Calu3 (cell line): ENCODE measurements around the gene ADSS1. TPM values are rescaled to one million over a fixed set of nuclear protein-coding genes. Genes with fewer than 3 reads are reported as not detected.

Experiments
- BruUV-seq: library from RNA; stranded (reverse); fragments of 400-500 nt; replicated peaks from 2 replicates; lab custom pipeline; 2021; lab: Mats Ljungman, UMichigan
- CTCF ChIA-PET: fragments of 300-600 bp; sonication (Branson Sonifier 250); formaldehyde crosslinking; loops from one replicate; lab custom pipeline; 2022; ENCODE audit warnings: antibody characterized with exemption; lab: Charles Lee
- DNase-seq: peaks from one replicate; pipeline ENCODE4 v3.0.0; 2022
- H3K27ac Mint-ChIP-seq: one replicate; pipeline ENCODE4 v1.8.0; 2022; ENCODE audit warnings: mixed read lengths; ENCODE audit not compliant: unreplicated experiment
- H3K27me3 Mint-ChIP-seq: one replicate; pipeline ENCODE4 v1.8.0; 2022; ENCODE audit warnings: mixed read lengths; ENCODE audit not compliant: unreplicated experiment
- H3K36me3 Mint-ChIP-seq: one replicate; pipeline ENCODE4 v1.8.0; 2022; ENCODE audit warnings: mild to moderate bottlenecking, moderate library complexity, mixed read lengths; ENCODE audit not compliant: insufficient read depth, unreplicated experiment
- H3K4me1 Mint-ChIP-seq: one replicate; pipeline ENCODE4 v1.8.0; 2022; ENCODE audit warnings: mild to moderate bottlenecking, low read depth, mixed read lengths; ENCODE audit not compliant: unreplicated experiment
- H3K4me3 Mint-ChIP-seq: one replicate; pipeline ENCODE4 v1.8.0; 2022; ENCODE audit warnings: mild to moderate bottlenecking, low read depth, moderate library complexity, mixed read lengths; ENCODE audit not compliant: unreplicated experiment
- H3K9me3 Mint-ChIP-seq: one replicate; pipeline ENCODE4 v1.8.0; 2022; ENCODE audit warnings: low read depth, mixed read lengths; ENCODE audit not compliant: unreplicated experiment
- intact Hi-C: fragments of 100-400 bp; cut with micrococcal nuclease; formaldehyde crosslinking; loops from one replicate; pipeline ENCODE4 v1.10.0; 2022; ENCODE audit not compliant: unreplicated experiment
- total RNA-seq: library from RNA; stranded (reverse); gene quantifications from 2 replicates; pipeline ENCODE4 v1.2.3, GENCODE V29; 2022
- TF ChIP-seq, protein P1 (sequence below): fragments of 200-600 bp; IDR thresholded peaks from one replicate; pipeline ENCODE4 v1.8.0; 2022; ENCODE audit warnings: antibody characterized with exemption; ENCODE audit not compliant: unreplicated experiment

Gene ADSS1
- total RNA-seq, 1 experiment from 2014 or later, result 8.6 TPM

- H3K9me3 Mint-ChIP-seq, result no peaks in the 10 kb centered on the region
- peaks cover 9% of the 10 kb centered on the region for H3K4me1 Mint-ChIP-seq
- CTCF ChIA-PET, result no interaction called here
Measured at GRCh38 chr14:104700225-104700651, 23.8 kb upstream of the ADSS1 start.

DNA sequence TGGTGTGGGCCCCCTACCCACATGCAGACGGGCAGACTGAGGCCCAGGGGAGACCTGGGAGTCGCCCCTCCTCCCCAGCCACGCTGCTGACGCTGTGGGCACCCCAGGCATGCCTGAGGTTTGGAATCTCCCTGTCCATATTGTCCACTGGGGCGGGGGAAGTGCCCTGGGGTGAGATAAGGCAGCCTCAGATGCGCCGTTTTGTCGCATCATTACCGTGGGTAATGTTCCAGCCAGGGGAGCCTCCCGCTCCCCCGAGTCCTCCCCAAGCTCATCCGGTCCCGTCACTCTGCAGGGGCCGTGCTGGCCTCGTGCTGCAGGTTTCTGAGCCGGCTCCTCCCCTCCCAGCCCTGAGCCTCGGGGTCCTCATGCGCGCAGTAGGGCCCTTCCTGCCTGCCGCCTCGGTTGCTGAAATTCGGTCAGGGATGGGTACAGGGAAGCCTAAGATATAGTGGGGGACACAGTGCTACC, 23.2 kb upstream of the ADSS1 start:
- H3K36me3 Mint-ChIP-seq, result peaks cover 69% of the 10 kb centered on the region
- CTCF ChIA-PET, result no interaction called here
- no peak for DNase-seq
- intact Hi-C loops, result no loop called here
- no peaks in the 10 kb centered on the region for H3K27me3 Mint-ChIP-seq
- TF ChIP-seq, protein P1, sequence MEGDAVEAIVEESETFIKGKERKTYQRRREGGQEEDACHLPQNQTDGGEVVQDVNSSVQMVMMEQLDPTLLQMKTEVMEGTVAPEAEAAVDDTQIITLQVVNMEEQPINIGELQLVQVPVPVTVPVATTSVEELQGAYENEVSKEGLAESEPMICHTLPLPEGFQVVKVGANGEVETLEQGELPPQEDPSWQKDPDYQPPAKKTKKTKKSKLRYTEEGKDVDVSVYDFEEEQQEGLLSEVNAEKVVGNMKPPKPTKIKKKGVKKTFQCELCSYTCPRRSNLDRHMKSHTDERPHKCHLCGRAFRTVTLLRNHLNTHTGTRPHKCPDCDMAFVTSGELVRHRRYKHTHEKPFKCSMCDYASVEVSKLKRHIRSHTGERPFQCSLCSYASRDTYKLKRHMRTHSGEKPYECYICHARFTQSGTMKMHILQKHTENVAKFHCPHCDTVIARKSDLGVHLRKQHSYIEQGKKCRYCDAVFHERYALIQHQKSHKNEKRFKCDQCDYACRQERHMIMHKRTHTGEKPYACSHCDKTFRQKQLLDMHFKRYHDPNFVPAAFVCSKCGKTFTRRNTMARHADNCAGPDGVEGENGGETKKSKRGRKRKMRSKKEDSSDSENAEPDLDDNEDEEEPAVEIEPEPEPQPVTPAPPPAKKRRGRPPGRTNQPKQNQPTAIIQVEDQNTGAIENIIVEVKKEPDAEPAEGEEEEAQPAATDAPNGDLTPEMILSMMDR, result no peak
- peaks cover 6% of the 10 kb centered on the region for H3K4me1 Mint-ChIP-seq
- no peaks in the 10 kb centered on the region for H3K9me3 Mint-ChIP-seq
- BruUV-seq, result no TSS peak
- no peak overlapping the region for H3K4me3 Mint-ChIP-seq
- no peak overlapping the region for H3K27ac Mint-ChIP-seq

More at GRCh38 chr14:104700225-104700651, 23.8 kb upstream of the ADSS1 start:
- Mint-ChIP-seq H3K27ac (no peak overlapping the region), H3K27me3 (no peaks in the 10 kb centered on the region), H3K4me3 (no peak overlapping the region), H3K36me3 (peaks cover 66% of the 10 kb centered on the region)
- intact Hi-C loops, result no loop called here
- BruUV-seq, result no TSS peak
- TF ChIP-seq, protein P1, result no peak
- no peak for DNase-seq

- intact Hi-C loops, result no loop called here
- no TSS peak for BruUV-seq
- H3K4me3 Mint-ChIP-seq, result no peak overlapping the region
Measured at GRCh38 chr14:104701383-104702076, 22.5 kb upstream of the ADSS1 start.

DNA sequence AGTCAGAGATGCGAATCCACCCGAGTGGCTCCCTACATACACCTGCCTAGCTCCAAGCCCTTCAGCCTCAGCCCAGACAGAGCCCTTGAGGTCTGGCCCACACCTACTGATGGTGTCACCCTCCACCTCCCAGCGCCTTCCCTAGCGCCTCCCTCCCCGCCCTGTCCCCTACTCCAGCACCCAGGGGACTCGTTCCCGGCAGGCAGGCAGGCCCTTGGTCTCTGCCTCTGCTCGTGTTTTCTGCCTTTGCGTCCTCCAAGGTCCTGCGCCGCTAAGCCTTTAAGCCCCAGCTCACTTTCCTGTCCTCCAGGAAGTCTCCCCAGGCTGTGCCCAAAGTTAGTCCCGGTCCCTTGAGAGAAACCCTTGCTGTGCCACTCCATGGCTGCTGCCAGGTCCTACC, 21.9 kb upstream of the ADSS1 start:
- Mint-ChIP-seq H3K4me3 (no peak overlapping the region), H3K36me3 (peaks cover 70% of the 10 kb centered on the region), H3K9me3 (no peaks in the 10 kb centered on the region), H3K27ac (no peak overlapping the region), H3K27me3 (no peaks in the 10 kb centered on the region), H3K4me1 (no peaks in the 10 kb centered on the region)
- TF ChIP-seq, protein P1, result no peak
- intact Hi-C loops, result no loop called here
- CTCF ChIA-PET, result no interaction called here
- no TSS peak for BruUV-seq
- DNase-seq, result no peak

More at GRCh38 chr14:104701383-104702076, 22.5 kb upstream of the ADSS1 start:
- Mint-ChIP-seq H3K9me3 (no peaks in the 10 kb centered on the region), H3K27me3 (no peaks in the 10 kb centered on the region), H3K4me1 (no peaks in the 10 kb centered on the region), H3K36me3 (peaks cover 65% of the 10 kb centered on the region), H3K27ac (no peak overlapping the region)
- TF ChIP-seq, protein P1, result no peak
- DNase-seq, result no peak
- CTCF ChIA-PET, result no interaction called here
